WI38 (cell line): ENCODE results near the gene KIAA1958.
"Not testable (repeated sequence)": the region's sequence is repeated elsewhere in the genome, so short reads cannot be mapped to it uniquely, and the experiment has no call there.

ENCODE experiments used
- H3K4me3 ChIP-seq: 2 replicates; pipeline ENCODE4 v1.5.1; 2011; ENCODE audit warnings: low read depth, mild to moderate bottlenecking, control low read depth, low read length
- TF ChIP-seq, protein P1 (sequence below): IDR thresholded peaks from 2 replicates; pipeline ENCODE4 v1.5.1; 2012; ENCODE audit warnings: low read depth, mild to moderate bottlenecking, control low read depth, low read length

Gene KIAA1958

DNA sequence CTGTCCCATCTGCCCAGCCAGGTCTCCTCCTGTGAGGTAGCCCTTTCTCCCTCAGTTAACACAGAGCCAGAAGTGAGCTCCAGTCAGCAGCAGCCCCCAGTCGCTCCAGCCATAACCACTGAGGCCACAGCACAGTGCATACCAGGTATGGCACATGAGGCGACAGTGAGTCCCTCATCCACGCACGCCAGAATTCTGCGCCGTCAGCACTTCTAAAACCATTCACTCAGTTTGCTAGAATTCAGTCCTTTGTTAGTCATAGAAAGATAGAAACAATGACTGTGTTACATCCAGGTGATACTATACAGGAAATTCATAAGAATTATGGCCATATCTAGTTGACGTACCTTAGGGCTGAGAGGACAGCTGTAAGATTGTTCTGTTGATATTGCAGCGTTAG lies 88.5 kb downstream of the KIAA1958 start:
- TF ChIP-seq, protein P1, sequence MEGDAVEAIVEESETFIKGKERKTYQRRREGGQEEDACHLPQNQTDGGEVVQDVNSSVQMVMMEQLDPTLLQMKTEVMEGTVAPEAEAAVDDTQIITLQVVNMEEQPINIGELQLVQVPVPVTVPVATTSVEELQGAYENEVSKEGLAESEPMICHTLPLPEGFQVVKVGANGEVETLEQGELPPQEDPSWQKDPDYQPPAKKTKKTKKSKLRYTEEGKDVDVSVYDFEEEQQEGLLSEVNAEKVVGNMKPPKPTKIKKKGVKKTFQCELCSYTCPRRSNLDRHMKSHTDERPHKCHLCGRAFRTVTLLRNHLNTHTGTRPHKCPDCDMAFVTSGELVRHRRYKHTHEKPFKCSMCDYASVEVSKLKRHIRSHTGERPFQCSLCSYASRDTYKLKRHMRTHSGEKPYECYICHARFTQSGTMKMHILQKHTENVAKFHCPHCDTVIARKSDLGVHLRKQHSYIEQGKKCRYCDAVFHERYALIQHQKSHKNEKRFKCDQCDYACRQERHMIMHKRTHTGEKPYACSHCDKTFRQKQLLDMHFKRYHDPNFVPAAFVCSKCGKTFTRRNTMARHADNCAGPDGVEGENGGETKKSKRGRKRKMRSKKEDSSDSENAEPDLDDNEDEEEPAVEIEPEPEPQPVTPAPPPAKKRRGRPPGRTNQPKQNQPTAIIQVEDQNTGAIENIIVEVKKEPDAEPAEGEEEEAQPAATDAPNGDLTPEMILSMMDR, result no peak
- no peak overlapping the region for H3K4me3 ChIP-seq

DNA sequence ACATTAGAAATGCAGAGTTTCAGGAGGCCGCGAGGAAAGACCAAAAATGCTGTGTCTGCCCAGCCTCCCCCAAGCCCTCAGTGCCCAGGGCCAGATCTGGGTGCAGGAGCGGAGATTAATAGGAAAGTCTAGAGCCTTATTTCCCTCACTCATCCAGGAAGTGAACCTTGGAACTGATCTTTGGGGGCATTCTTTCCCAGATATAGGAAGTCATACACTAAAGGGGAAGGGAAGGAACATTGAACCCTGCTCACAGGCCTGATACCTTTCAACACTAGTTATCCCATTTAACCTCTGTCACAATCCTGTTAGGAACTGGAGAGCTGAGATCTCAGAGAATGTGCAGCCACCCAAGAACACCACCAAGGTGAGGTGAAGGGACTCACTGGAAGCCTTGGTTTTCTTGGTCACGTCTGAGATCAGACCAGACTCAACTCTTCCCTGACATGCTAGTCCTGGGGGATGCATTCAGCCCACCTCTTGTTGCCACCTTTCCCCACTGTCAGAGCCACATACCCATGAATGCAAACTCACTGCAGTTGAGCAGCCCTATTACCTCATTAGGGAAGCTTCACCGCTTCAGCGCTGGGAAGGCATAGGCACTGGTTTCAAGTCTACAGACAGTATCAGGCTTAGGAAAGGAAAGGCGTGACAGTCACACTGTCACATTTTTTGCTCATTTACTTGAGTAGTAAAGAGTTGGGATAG lies 95.0 kb downstream of the KIAA1958 start:
- TF ChIP-seq, protein P1, result no peak
- H3K4me3 ChIP-seq, result no peak overlapping the region

DNA sequence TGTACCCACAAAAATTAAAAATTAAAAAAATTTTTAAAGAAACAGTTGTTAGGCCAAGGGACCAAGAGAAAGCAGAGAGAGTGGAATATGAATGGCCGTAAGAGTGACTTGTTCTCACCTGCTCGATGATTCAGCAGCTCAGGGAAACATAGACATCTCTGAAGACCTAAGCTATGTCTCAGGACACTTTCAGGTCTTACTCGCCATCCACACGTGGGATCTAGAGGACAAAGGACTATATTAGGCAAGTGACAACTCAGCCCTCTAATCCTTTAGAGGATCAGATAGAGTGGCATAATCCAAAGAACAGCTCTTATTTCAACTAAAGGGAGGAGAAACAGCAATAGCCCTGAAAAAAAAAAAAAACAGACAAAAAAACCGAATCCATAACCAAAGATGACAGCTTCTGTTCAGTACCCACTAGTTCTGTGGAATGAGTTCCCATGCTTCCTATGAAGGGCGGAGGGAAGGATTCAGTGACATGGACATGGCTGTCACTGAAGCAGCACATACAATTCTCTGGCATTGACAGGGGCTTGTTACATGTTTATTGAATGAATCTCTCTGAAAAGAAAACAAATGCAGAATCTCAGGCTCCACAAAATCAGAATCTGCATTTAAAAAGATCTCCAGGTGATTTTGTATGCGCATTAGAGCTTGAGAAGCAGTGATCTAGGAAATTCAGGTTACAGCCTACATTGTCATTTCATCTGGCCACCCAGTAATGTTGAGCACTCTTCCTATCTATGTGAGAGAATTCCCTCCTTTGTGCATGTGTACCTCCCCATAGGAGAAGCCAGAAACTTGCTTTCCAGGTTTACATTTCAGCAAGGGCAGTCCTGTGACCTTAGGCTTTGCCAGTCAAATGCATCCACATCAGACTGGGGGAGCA lies 96.0 kb downstream of the KIAA1958 start:
- H3K4me3 ChIP-seq, result no peak overlapping the region
- TF ChIP-seq, protein P1, result no peak

DNA sequence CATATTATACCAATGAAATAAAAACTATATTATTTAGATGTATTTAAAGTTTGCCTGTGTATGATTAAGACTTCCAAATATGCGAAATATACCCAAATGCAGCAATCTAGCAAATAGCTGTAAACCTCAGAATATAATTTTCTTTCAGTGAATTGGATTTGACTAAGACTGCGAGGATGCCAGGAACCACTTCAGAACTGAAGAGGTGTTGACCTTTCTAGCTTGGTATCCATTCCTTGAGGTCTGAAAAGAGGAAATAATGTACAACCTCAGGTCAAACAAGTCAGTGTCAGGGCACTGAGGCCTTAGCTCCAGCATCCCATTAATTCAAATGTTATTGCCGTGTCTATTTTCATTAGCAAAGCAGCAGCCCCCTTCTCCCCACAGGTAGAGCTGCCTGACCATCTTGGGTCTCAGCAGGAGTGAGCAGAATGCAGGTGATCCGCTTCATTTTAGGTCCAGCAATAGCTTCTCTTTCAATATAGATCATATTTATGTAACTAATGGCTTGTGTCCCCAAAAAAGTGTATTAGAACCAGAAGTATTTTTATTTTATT lies 100.0 kb downstream of the KIAA1958 start:
- TF ChIP-seq, protein P1, result no peak
- H3K4me3 ChIP-seq, result no peak overlapping the region

DNA sequence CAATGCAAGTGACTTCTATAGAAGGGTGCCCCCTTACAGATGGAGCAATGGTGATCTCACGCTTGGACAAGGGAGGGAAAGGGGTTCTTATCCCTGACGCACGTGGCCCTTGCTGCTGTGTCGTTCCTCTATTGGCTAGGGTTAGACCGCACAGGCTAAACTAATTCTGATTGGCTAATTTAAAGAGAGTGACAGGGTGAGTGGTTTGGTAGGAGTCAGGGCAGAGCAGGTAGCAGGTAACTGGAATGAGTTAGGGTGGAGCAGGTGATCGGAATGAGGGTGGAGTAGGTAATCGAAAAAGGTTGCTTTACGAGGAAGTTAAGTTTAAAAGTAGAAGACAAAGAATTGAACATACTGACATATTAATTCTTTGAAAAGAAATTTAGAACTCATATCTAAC lies 105.2 kb downstream of the KIAA1958 start:
- H3K4me3 ChIP-seq, result not testable (repeated sequence)

DNA sequence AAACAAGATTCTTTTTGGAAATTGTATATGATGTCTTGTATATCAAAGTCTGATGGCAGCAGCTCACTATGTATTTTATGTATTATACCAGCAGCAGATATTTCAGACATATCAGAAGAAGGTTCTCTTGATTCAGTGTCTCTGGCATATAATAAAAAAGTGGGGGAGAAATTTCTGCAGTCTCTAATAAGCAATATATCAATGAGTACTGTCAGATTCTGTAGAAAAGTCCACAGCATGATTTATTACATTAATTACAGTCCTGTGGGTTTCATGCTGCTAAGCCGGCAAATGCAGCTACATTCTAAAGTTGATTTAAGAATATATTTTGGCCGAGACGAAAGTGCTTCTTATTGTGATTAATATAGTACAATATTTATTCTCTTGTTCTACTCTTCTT lies 113.1 kb downstream of the KIAA1958 start:
- TF ChIP-seq, protein P1, result no peak

DNA sequence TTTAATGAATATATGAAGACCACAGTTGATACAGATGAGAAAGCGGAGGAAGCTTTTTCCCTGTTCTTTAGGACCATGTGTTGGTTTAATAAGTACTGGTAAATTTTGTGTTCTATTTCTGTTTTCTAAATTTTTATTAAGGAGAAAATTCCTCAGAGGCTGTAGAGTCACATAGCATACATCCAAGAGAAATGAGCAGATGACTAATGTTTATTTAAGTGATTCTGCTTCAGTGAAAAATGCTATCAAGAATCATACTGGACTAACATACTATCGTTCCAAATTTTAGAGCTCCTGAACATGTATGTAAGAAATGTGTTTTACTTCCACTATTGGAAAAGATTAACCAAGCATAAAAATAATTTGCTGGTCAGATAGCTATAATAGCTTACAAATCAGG lies 115.0 kb downstream of the KIAA1958 start:
- TF ChIP-seq, protein P1, result no peak
- H3K4me3 ChIP-seq, result no peak overlapping the region

More for the DNA sequence above, 113.1 kb downstream of the KIAA1958 start:
- no peak overlapping the region for H3K4me3 ChIP-seq
